Karpas-422 (cell line): Measurements from ENCODE around the gene TRIO. TPM values are rescaled to one million over a fixed set of nuclear protein-coding genes. Genes with fewer than 3 reads are reported as not detected.

ENCODE experiments used
- DNase-seq: peaks from one replicate; pipeline ENCODE4 v3.0.0-alpha.2; 2015
- H2AFZ ChIP-seq: fragments of 200-600 bp; sonication (generic); 2 replicates; pipeline ENCODE4 v1.6.1; 2014; ENCODE audit warnings: antibody characterized with exemption, low read length, mixed read lengths
- H3K27ac ChIP-seq: fragments of 200-600 bp; sonication (generic); 2 replicates; pipeline ENCODE4 v1.5.1; 2014; ENCODE audit warnings: mild to moderate bottlenecking, low read length, moderate library complexity
- H3K27me3 ChIP-seq: fragments of 200-600 bp; sonication (generic); 2 replicates; pipeline ENCODE4 v1.6.1; 2014; ENCODE audit warnings: low read length, mixed read lengths
- H3K36me3 ChIP-seq: fragments of 200-600 bp; sonication (generic); 2 replicates; pipeline ENCODE4 v1.6.1; 2014; ENCODE audit warnings: low read length, mixed read lengths; ENCODE audit not compliant: insufficient read depth
- H3K4me1 ChIP-seq: fragments of 200-600 bp; sonication (generic); 2 replicates; pipeline ENCODE4 v1.6.1; 2014; ENCODE audit warnings: mild to moderate bottlenecking, low read length, mixed read lengths
- H3K4me2 ChIP-seq: fragments of 200-600 bp; sonication (generic); 2 replicates; pipeline ENCODE4 v1.6.1; 2014; ENCODE audit warnings: low read length, low read depth, mild to moderate bottlenecking; ENCODE audit not compliant: poor library complexity, severe bottlenecking
- H3K4me3 ChIP-seq: fragments of 200-600 bp; sonication (generic); 2 replicates; pipeline ENCODE4 v1.5.1; 2014; ENCODE audit warnings: mild to moderate bottlenecking, antibody characterized with exemption, low read length, mixed read lengths
- H3K79me2 ChIP-seq: fragments of 200-600 bp; sonication (generic); 2 replicates; pipeline ENCODE4 v1.6.1; 2014; ENCODE audit warnings: mild to moderate bottlenecking, low read length, mixed read lengths
- H3K9ac ChIP-seq: fragments of 200-600 bp; sonication (generic); 2 replicates; pipeline ENCODE4 v1.6.0; 2014; ENCODE audit warnings: low read length
- H3K9me2 ChIP-seq: fragments of 200-600 bp; sonication (generic), shearing (Covaris generic); replicated peaks from 2 replicates; pipeline ENCODE4 v1.6.0; 2014; ENCODE audit warnings: mild to moderate bottlenecking, low read length, moderate library complexity; ENCODE audit not compliant: insufficient read depth
- H3K9me3 ChIP-seq: fragments of 300-700, 200-600 bp; sonication (generic); 2 replicates; pipeline ENCODE4 v1.6.1; 2014; ENCODE audit warnings: low read length, mixed read lengths
- H4K20me1 ChIP-seq: fragments of 200-600 bp; sonication (generic); 2 replicates; pipeline ENCODE4 v1.6.1; 2014; ENCODE audit warnings: mild to moderate bottlenecking, antibody characterized with exemption, low read length, low read depth; ENCODE audit not compliant: insufficient read depth
- total RNA-seq: library from RNA; depleted of rRNA; stranded (reverse); fragments of >200 nt; shearing (Covaris generic); gene quantifications from 2 replicates; pipeline ENCODE4 v1.2.3, GENCODE V29; 2014; ENCODE audit warnings: low replicate concordance

TRIO gene
- total RNA-seq, 1 experiment from 2014 or later = 0.04 TPM

DNA sequence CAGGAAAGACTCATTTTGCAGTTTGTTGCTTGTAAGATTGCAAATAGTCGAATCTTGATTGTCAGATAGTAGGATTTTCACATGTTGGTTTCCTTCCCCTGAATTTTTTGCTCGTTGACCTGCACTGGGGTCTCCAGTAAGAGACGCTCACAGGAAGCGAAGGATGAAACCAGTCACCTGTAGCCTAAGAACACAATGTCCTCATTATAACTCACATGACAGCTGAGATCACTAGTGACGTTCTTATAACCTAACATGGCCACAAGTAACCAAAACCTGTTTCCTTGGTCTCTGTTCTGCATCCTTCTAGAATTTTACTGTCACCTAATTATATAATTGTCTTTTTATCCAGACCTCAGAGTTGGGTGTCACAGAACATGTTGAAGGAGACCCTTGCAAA, 257.5 kb downstream of the TRIO start:
- H3K9me3 ChIP-seq = 0 out of 2 replicates have a peak, but pooled peaks cover 3% of the 10 kb centered on the region
- no peak overlapping the region for H3K27ac ChIP-seq
- no peak overlapping the region for H3K4me2 ChIP-seq
- no peak for DNase-seq
- H2AFZ ChIP-seq = no peak overlapping the region
- no peaks in the 10 kb centered on the region for H3K36me3 ChIP-seq
- H3K79me2 ChIP-seq = no peaks in the 10 kb centered on the region
- no peak overlapping the region for H3K9ac ChIP-seq
- no peaks in the 10 kb centered on the region for H4K20me1 ChIP-seq
- H3K9me2 ChIP-seq = no peaks in the 10 kb centered on the region
- no peaks in the 10 kb centered on the region for H3K27me3 ChIP-seq
- H3K4me3 ChIP-seq = no peak overlapping the region
- no peaks in the 10 kb centered on the region for H3K4me1 ChIP-seq

DNA sequence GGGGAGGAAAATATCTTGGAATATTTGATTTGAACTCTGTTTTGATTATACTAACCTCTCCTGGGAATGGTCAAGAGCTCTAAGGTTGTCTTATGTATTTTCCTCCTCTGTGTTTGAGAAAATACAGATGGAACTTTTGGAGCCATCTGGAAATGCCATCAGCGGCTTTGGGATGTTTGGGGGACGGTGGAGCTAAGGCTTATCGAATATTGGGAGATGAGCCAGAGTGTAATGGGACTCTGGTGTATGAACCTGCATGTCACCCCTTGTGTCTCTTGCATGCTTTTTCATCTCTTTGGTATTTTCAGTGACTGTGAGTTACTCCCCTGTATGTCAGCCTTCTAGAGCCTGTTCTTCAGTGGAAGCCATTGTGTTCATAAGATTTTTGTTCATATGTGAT, 258.5 kb downstream of the TRIO start:
- Histone ChIP-seq H3K27me3 (no peaks in the 10 kb centered on the region), H3K4me1 (no peaks in the 10 kb centered on the region), H3K4me3 (no peak overlapping the region), H3K9me3 (0 out of 2 replicates have a peak, but pooled peaks cover 3% of the 10 kb centered on the region), H4K20me1 (no peaks in the 10 kb centered on the region), H3K9ac (no peak overlapping the region), H3K4me2 (no peak overlapping the region), H3K79me2 (no peaks in the 10 kb centered on the region), H3K36me3 (no peaks in the 10 kb centered on the region), H3K27ac (no peak overlapping the region), H2AFZ (no peak overlapping the region), H3K9me2 (no peaks in the 10 kb centered on the region)
- no peak for DNase-seq

DNA sequence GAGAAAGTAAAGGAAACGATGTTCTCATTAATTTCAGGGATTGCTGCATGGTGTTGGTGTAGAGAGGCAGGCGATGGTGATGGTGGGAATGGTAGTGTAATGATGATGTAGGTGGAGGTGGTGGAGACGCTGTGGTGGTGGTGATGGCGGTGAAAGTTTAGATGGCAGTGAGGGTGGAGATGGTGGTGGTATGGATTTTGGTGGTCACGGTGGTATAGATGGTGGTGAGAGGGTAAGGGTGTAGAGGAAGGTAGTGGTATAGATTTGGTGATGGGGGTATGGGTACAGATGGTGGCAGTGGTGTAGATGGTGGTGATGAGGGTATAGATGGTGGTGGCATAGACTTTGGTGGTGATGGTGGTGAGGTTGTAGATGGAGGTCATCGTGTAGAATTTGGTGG, 259.3 kb downstream of the TRIO start:
- no peaks in the 10 kb centered on the region for H3K36me3 ChIP-seq

DNA sequence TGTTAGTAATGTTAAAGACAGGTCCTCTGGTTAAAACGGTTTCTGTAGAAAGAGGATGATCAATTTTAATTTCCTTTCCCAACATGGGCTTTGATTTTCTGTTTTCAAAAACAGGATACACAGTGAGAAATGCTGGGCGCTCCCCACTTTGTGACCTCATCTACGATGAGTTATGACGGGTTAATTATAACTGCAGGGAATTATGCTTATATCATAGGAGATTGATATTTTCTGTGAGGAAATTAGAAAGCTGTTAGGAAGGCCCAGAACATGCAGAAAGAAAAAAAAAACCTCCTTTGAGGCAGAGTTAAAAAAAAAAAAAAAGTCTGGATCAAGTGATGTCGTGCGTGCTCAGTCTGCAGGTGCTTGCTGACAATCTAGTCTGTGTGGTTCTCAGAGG, 261.6 kb downstream of the TRIO start:
- Histone ChIP-seq H3K4me2 (no peak overlapping the region), H3K4me3 (no peak overlapping the region), H3K27me3 (no peaks in the 10 kb centered on the region), H2AFZ (no peak overlapping the region), H3K27ac (no peak overlapping the region), H3K9ac (no peak overlapping the region), H3K79me2 (no peaks in the 10 kb centered on the region), H3K9me3 (0 out of 2 replicates have a peak, but pooled peaks cover 3% of the 10 kb centered on the region), H4K20me1 (no peaks in the 10 kb centered on the region), H3K36me3 (no peaks in the 10 kb centered on the region), H3K4me1 (no peaks in the 10 kb centered on the region), H3K9me2 (no peaks in the 10 kb centered on the region)
- no peak for DNase-seq

More for the DNA sequence above, 259.3 kb downstream of the TRIO start:
- H2AFZ ChIP-seq = no peak overlapping the region
- no peak overlapping the region for H3K9ac ChIP-seq
- no peak overlapping the region for H3K4me2 ChIP-seq
- H3K4me1 ChIP-seq = no peaks in the 10 kb centered on the region
- H3K9me3 ChIP-seq = 0 out of 2 replicates have a peak, but pooled peaks cover 3% of the 10 kb centered on the region
- no peaks in the 10 kb centered on the region for H3K79me2 ChIP-seq
- H3K9me2 ChIP-seq = no peaks in the 10 kb centered on the region
- no peaks in the 10 kb centered on the region for H3K27me3 ChIP-seq
- no peaks in the 10 kb centered on the region for H4K20me1 ChIP-seq
- no peak overlapping the region for H3K4me3 ChIP-seq
- DNase-seq = no peak
- no peak overlapping the region for H3K27ac ChIP-seq

DNA sequence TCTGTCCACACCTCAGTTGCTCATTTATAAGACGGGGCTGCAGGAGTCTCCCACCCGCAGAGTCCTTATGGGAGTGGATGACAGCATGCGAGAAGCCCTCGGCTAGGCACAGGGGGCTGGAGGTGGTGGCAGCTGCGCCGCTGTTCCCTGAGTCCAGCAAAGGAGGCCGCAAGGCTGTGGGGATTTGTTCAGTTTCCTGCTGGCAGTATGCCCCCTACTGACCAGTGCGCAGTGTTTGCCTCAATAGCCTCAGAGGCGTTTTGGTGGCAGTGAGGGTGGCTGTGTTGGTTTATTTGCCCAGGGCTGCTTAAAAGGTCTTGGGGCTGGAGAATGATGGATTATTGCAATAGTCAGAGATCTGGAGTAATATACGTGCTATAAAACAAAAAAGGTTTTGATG, 262.1 kb downstream of the TRIO start:
- H4K20me1 ChIP-seq = no peaks in the 10 kb centered on the region
- H3K9ac ChIP-seq = no peak overlapping the region
- H3K9me2 ChIP-seq = no peaks in the 10 kb centered on the region
- DNase-seq = no peak
- H3K4me2 ChIP-seq = no peak overlapping the region
- 0 out of 2 replicates have a peak, but pooled peaks cover 3% of the 10 kb centered on the region for H3K9me3 ChIP-seq
- H3K4me3 ChIP-seq = no peak overlapping the region
- H2AFZ ChIP-seq = no peak overlapping the region
- no peak overlapping the region for H3K27ac ChIP-seq
- H3K36me3 ChIP-seq = no peaks in the 10 kb centered on the region
- no peaks in the 10 kb centered on the region for H3K4me1 ChIP-seq
- H3K27me3 ChIP-seq = no peaks in the 10 kb centered on the region
- H3K79me2 ChIP-seq = no peaks in the 10 kb centered on the region

DNA sequence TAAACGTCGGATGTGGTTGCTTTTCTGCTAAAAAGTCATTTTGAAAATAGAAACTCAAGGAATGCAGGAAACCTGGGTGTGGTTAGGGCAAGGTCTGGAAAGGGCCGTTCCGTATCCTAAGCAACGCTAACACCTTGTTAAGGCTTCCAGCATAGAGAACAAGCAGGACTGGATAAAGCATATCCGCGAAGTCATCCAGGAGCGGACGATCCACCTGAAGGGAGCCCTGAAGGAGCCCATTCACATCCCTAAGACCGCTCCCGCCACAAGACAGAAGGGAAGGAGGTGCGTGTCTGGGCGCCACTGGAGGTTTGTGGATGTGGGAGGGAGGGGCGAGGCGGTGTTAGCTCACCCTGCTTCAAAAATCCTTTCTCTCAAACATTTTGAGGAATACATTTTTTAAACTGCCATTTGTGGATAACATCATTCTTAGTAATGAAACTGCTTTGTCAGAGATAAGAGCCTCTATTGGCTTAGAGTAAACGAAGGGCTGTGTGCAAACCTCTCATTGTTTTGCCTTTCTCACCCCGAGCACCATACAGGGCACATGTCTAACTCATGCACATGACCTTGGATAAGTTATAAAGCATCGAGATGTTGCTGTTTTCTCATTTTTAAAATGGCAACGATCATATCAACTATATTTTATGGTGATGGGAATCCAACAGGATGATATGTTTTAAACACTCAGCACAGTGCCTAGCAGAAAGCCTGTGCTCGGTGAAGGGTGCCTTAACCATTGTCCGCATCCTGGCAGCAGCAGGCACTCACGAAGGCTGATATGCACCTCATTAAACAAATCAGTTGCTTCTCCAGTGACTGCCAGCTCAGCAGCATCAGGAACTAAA, 262.8 kb downstream of the TRIO start:
- H3K4me1 ChIP-seq = no peaks in the 10 kb centered on the region
- H3K9ac ChIP-seq = no peak overlapping the region
- no peak overlapping the region for H2AFZ ChIP-seq
- H3K79me2 ChIP-seq = no peaks in the 10 kb centered on the region
- no peaks in the 10 kb centered on the region for H3K27me3 ChIP-seq
- H3K36me3 ChIP-seq = no peaks in the 10 kb centered on the region
- H3K4me2 ChIP-seq = no peak overlapping the region
- no peaks in the 10 kb centered on the region for H3K9me2 ChIP-seq
- no peak overlapping the region for H3K4me3 ChIP-seq
- no peak overlapping the region for H3K27ac ChIP-seq
- no peaks in the 10 kb centered on the region for H4K20me1 ChIP-seq
- H3K9me3 ChIP-seq = 0 out of 2 replicates have a peak, but pooled peaks cover 3% of the 10 kb centered on the region
- no peak for DNase-seq

DNA sequence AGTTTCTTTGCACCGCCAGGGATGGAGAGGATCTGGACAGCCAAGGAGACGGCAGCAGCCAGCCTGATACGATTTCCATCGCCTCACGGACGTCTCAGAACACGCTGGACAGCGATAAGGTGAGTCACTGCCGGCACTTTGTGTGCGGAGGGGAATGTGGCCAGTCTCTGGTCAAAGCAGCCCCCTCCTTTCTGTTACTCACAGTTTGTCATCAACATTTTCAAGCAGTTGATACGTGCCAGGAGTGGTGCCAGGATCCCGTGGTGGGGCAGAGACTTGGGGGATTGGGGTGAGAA, 263.4 kb downstream of the TRIO start:
- H3K27ac ChIP-seq = no peak overlapping the region

DNA sequence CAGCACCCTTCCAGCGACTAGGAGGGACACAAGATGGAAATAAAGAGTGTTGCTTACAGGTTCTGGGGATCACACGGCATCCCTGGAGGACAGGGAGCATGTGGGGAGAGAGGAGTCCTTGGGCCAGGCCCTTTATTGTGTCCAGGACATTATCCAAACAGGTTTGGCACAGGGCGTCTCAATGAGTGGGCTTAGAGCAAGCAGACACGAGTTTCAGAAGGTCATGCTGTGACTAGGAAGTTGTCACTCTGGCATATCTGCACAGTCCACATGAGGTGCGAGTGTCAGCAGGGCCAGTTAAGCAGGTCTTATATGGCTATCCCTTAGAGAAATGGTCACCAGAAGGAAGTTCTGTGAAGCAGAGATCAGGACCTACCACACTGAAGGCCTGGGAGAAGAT, 263.9 kb downstream of the TRIO start:
- Histone ChIP-seq H2AFZ (no peak overlapping the region), H4K20me1 (no peaks in the 10 kb centered on the region), H3K36me3 (no peaks in the 10 kb centered on the region), H3K27me3 (no peaks in the 10 kb centered on the region), H3K4me1 (no peaks in the 10 kb centered on the region), H3K79me2 (no peaks in the 10 kb centered on the region), H3K9me2 (no peaks in the 10 kb centered on the region), H3K9ac (no peak overlapping the region), H3K27ac (no peak overlapping the region), H3K9me3 (0 out of 2 replicates have a peak, but pooled peaks cover 3% of the 10 kb centered on the region), H3K4me3 (no peak overlapping the region), H3K4me2 (no peak overlapping the region)
- no peak for DNase-seq

More for the DNA sequence above, 263.4 kb downstream of the TRIO start:
- no peak overlapping the region for H2AFZ ChIP-seq
- H3K36me3 ChIP-seq = no peaks in the 10 kb centered on the region
- H3K9me2 ChIP-seq = no peaks in the 10 kb centered on the region
- H3K79me2 ChIP-seq = no peaks in the 10 kb centered on the region
- no peaks in the 10 kb centered on the region for H4K20me1 ChIP-seq
- H3K9ac ChIP-seq = no peak overlapping the region
- H3K4me1 ChIP-seq = no peaks in the 10 kb centered on the region
- H3K4me2 ChIP-seq = no peak overlapping the region
- H3K4me3 ChIP-seq = no peak overlapping the region
- H3K27me3 ChIP-seq = no peaks in the 10 kb centered on the region
- DNase-seq = no peak
- 0 out of 2 replicates have a peak, but pooled peaks cover 3% of the 10 kb centered on the region for H3K9me3 ChIP-seq
